Lower leg skin (tissue), 3 donors: ENCODE data around the gene HECTD3.

ENCODE experiments used
- CTCF ChIP-seq, 3 donors: fragments of 450-650 bp; IDR thresholded peaks; one replicate each; pipeline ENCODE4 v1.5.1; 2016; ENCODE audit warnings: antibody characterized with exemption in 3 of 3, mild to moderate bottlenecking in 3 of 3, moderate library complexity in 2 of 3
- POLR2A ChIP-seq, 2 donors: fragments of 450-650 bp; IDR thresholded peaks; one replicate each; pipeline ENCODE4 v1.6.1; 2016 to 2017; ENCODE audit warnings: antibody characterized with exemption in 2 of 2, mild to moderate bottlenecking in 1 of 2, moderate library complexity in 1 of 2

GRCh38 chr1:45033356-45033755, 22.2 kb upstream of the HECTD3 start:
- TF ChIP-seq CTCF (IDR thresholded peaks at IDR 0.05) (no peak), POLR2A (IDR thresholded peaks at IDR 0.05) (no peak)
